HG02763 (cell line): ENCODE measurements around the gene FURIN.
"Not testable (repeated sequence)": the region's sequence is repeated elsewhere in the genome, so short reads cannot be mapped to it uniquely, and the experiment has no call there.

Source experiments
- ATAC-seq: cut with Tn5 transposase; IDR thresholded peaks from one replicate; pipeline ENCODE4 v1.9.1; 2021; ENCODE audit warnings: mild to moderate bottlenecking, moderate library complexity; ENCODE audit not compliant: unreplicated experiment

The FURIN gene

GRCh38 chr15:90881978-90882721 is 13.8 kb downstream of the FURIN start:
- ATAC-seq: no peak

- no peak for ATAC-seq
Observed at GRCh38 chr15:90882781-90883525, 14.6 kb downstream of the FURIN start.

DNA sequence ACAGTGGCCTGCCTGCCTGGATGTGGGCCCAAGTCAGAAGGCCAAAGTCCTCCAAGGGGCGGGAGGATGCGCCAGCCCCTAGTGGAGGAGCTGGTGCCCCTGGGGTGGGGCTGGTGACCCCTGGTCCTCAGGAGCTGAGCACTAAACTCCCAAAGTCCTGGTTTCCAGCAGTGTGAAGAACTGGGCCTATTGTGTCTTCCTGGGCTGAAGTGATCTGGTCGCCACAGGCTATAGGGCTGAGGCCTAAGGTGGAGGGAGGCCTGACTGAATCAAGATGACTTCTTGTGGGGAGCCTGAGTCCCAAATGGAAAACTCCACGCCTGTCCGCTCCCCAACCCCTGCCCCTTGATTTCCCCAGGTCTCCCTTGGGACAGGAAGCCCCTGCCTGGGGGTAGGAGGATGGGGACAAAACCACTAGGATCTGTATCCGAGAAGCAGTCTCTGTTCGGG is 15.2 kb downstream of the FURIN start:
- ATAC-seq: no peak

DNA sequence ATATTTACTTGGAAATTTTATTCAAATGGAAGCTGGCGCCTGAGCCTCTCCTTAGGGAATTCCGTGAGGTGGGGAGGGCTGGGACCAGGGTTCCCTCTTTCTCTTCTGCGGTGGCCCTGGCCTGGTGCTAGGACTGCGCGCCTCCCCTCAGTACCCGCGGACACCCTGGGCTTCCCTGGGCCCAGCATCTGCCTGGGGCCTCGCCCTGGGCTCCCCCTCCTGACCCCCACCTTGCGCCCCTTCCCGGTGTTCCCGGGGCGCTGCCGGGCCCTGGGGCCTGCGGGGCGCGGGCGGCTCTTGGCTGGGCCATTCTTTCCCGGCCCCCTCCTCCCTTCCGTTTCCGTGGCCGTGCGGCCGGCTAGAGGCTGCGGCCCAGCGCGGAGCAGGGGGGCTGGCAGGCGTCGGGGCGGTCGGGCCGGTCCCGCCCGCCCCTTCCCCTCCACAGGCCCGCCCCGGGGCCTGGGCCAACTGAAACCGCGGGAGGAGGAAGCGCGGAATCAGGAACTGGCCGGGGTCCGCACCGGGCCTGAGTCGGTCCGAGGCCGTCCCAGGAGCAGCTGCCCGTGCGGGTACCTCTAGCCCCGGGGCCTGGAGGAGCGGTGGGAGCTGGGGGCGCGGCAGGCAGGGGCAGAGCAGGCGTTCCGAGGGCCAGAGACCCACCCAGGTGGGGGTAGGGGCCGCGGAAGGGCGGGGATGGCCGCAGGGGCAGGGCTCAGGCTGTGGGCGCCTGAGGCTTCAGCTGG is 15.8 kb downstream of the FURIN start, which contains the start of gene FES:
FES (plus strand) TSS at position 529 of the 743 bp plus-strand sequence. CDS start 542 bp downstream, outside the sequence.
- no peak for ATAC-seq

- ATAC-seq: no peak
Observed at GRCh38 chr15:90884719-90885431, 16.5 kb downstream of the FURIN start.

DNA sequence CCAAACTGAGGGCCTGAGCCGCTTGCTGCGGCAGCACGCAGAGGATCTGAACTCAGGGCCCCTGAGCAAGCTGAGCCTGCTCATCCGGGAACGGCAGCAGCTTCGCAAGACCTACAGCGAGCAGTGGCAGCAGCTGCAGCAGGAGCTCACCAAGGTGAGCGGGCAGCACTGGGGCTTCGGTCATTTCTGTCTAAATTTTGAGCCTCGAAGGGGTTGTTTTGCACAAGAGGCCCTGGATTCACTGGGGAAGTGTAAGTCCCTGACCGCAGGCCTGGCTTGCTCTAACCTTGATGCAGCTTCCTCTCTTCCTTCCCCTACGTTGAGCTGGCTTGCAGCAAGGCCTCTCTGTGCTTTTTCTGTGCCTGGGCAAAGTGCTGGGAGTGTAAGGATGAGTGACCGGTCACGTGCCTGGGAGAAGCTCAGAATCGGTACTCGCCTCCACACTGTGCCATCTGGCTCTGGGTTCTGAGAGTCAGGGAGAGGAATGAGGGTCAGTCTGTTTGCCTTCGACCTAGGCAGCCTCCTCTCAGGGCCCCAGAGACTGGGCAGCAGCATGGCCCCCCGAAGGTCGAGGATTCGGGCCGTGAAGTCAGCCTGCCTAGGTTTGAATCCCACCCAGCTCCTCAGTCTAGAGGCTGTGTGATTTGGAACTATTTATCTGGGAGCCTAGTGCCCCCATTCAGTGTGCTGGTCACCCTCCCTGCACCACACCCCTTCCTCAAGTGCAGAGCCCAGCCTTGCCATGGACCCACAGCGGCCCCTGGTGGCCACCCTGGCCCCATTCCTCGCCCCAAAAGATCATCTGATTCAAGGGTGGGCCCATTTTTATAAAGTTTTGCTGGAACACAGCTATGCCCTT is 17.3 kb downstream of the FURIN start:
- ATAC-seq: peak; percentile 41

DNA sequence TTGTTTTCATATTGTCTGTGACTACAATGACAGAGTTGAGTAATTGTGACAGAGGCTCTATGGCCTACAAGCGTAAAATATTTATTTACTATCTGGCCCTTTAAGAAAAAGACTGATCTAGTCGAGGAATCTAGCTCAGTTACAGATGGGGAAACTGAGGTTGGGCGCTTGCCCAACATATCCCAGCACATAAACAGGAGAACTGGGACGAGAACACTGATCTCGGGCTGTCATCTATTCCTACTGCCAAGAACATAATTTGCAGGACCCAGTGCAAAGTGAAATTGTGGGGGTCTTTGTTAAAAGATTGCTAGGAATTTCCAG is 17.9 kb downstream of the FURIN start:
- no peak for ATAC-seq

DNA sequence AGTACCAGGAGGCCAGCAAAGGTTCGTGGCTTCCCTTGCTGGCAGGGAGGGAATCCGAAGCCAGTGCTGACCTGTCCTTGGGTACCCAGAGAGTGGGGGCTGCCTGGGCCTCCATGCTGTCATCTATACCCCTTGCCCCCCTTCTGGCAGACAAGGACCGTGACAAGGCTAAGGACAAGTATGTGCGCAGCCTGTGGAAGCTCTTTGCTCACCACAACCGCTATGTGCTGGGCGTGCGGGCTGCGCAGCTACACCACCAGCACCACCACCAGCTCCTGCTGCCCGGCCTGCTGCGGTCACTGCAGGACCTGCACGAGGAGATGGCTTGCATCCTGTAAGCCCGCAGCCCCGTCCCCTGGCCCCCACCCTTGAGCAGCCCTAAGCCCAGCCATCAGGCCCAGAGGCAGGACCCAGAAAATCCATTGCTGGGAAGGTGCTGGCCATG is 18.7 kb downstream of the FURIN start:
- ATAC-seq: no peak

DNA sequence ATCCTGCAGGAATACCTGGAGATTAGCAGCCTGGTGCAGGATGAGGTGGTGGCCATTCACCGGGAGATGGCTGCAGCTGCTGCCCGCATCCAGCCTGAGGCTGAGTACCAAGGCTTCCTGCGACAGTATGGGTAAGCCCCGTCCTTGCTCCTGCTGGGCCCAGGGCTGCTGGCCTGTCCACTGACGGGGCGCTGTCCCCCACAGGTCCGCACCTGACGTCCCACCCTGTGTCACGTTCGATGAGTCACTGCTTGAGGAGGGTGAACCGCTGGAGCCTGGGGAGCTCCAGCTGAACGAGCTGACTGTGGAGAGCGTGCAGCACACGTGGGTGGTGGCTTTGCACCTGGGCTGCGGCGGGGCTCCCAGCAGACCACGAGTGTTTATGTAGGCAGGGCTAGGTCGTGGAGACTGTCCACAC is 20.9 kb downstream of the FURIN start:
- ATAC-seq: no peak

GRCh38 chr15:90889736-90890456 is 21.5 kb downstream of the FURIN start:
- ATAC-seq: no peak

DNA sequence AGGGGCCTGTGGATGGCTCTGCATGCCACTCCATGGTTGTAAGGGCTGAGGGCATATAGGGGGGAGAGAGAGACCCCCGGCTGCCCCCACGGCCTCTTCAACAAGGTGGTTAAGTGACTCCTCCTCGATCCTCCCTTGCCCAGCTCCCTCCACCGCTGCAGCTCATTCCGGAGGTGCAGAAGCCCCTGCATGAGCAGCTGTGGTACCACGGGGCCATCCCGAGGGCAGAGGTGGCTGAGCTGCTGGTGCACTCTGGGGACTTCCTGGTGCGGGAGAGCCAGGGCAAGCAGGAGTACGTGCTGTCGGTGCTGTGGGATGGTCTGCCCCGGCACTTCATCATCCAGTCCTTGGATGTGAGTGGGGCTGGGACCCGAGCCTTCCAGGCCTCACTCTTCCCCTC is 22.5 kb downstream of the FURIN start:
- no peak for ATAC-seq

DNA sequence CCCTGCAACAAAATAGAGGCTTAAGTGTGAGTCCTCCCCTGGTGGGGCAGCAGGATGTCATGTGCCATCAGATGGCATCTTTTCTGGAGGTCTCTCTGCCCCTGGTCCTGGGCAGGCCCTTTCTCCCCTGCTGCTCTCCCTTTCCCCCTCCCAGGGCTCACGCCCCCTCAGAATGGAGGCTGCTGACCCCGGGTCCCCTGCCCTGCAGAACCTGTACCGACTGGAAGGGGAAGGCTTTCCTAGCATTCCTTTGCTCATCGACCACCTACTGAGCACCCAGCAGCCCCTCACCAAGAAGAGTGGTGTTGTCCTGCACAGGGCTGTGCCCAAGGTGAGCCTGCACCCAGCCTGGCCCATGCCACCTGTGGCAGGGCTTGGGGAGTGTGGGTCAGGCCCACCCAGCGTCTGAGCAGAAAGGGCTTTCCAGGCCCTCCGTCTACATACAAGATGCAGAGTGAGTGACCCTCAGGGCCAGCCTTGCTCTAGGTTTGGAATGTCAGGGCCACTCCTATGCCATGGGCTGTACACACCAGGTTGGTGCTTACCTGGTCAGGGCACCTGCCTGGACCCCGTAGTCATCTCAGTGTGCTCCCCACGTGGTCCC is 23.1 kb downstream of the FURIN start:
- no peak for ATAC-seq

DNA sequence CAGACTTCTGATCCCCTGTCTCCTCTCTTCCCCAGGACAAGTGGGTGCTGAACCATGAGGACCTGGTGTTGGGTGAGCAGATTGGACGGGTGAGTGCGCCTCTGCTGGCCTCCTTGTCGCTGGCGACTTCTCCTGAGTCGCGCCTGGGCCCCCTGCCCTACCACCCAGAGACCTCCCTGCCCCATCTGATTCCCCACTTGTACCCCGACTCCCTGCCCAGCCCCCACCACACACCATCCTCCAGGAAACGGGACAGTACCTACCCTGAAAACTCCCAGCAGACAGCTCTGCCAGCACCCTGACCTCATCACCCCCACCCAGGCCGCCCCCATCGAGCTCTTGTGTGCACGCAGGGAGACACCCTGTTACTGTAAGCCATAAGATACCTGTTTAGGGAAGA is 23.6 kb downstream of the FURIN start:
- no peak for ATAC-seq

- ATAC-seq: no peak
Observed at GRCh38 chr15:90892498-90893174, 24.2 kb downstream of the FURIN start.

- ATAC-seq: no peak
Observed at GRCh38 chr15:90893175-90894090, 25.0 kb downstream of the FURIN start.

GRCh38 chr15:90895571-90896117 is 27.3 kb downstream of the FURIN start:
- ATAC-seq: no peak

GRCh38 chr15:90897131-90897655 is 28.8 kb downstream of the FURIN start:
- not testable (repeated sequence) for ATAC-seq
